ENCODE measurements around the gene TUBG1. TPM values are rescaled to one million over a fixed set of nuclear protein-coding genes. Genes with fewer than 3 reads are reported as not detected.
A peak's percentile ranks its signal among the peaks of the same experiment; 100 is the strongest.

TUBG1 gene
- total and polyA plus RNA-seq, 10 of the 15 experiments (the other 5 are each of a cell fraction or from before 2014, with no cell fraction given), result 40.0 to 256 (median 107) TPM

GRCh38 chr17:42618442-42619150, 9.1 kb downstream of the TUBG1 start (continued):
- TF ChIP-seq REST (IDR thresholded peaks at IDR 0.05; ENCODE audit: low read depth, low read length) (no peak), ZBTB40 (IDR thresholded peaks at IDR 0.05; ENCODE audit: borderline replicate concordance) (no peak), CEBPZ (IDR thresholded peaks at IDR 0.05; ENCODE audit: low read depth, low read length) (no peak), KLF5 (IDR thresholded peaks at IDR 0.05; ENCODE audit: partially characterized antibody) (no peak), JUNB (IDR thresholded peaks at IDR 0.05) (0 out of 2 replicates have a peak, but pooled peaks have one; percentile 45), GABPA (IDR thresholded peaks at IDR 0.05; ENCODE audit: low read depth) (0 out of 2 replicates have a peak, but pooled peaks have one; percentile 39), E2F4 (IDR thresholded peaks at IDR 0.05; ENCODE audit: low read depth, low read length) (no peak), CBX5 (IDR thresholded peaks at IDR 0.05; ENCODE audit: low read depth) (0 out of 2 replicates have a peak, but pooled peaks have one; percentile 12), CHD2 (IDR thresholded peaks at IDR 0.05; ENCODE audit: borderline replicate concordance, low read depth, low read length) (peak; percentile 78), HCFC1 (IDR thresholded peaks at IDR 0.05; ENCODE audit: low read length) (no peak), PAX8 (IDR thresholded peaks at IDR 0.05) (no peak), POU2F2 (IDR thresholded peaks at IDR 0.05; ENCODE audit: borderline replicate concordance, low read depth, low read length) (peak; percentile 23; the same call in 2 of the 3 replicates), MEF2B (IDR thresholded peaks at IDR 0.05; ENCODE audit: partially characterized antibody, poor library complexity, severe bottlenecking) (peak; percentile 94), ETV6 (conservative IDR thresholded peaks at IDR 0.05 in 1 of 2, IDR thresholded peaks at IDR 0.05 in 1 of 2; ENCODE audit: borderline replicate concordance in 1 of 2, low read depth in 1 of 2) (peak in 1 of 2 experiments; percentile 74; a peak in 2 of 4 replicates), TCF7 (IDR thresholded peaks at IDR 0.05; ENCODE audit: borderline replicate concordance) (peak; percentile 64; the same call in 1 of the 2 replicates), DPF2 (IDR thresholded peaks at IDR 0.05) (peak; percentile 94)
